Measurements from ENCODE around the gene LIX1L. TPM values are rescaled to one million over a fixed set of nuclear protein-coding genes. Genes with fewer than 3 reads are reported as not detected.
A peak's percentile ranks its signal among the peaks of the same experiment; 100 is the strongest.

LIX1L gene
- total and polyA plus RNA-seq, 2 donors (not counting 1 experiment from before 2014, with no cell fraction given), result 14.4 to 31.7 TPM

GRCh38 chr1:145997016-145997717 is 39.4 kb upstream of the LIX1L start:
- peaks cover 54% of the 10 kb centered on the region for H3K79me2 ChIP-seq (ENCODE audit: control insufficient read depth, insufficient read depth, low read length)

More at GRCh38 chr1:145997016-145997717, 39.4 kb upstream of the LIX1L start:
- peak overlapping the region; percentile 82 to 96 for H3K27ac ChIP-seq (ENCODE audit: low read length in 2 of 2)
- 0% methylated on average over 3 of the region's 12 CpGs for WGBS (ENCODE audit: insufficient coverage)
- H3K9me3 Mint-ChIP-seq (ENCODE audit: insufficient read depth), result no peaks in the 10 kb centered on the region
- no peak for TF ChIP-seq CTCF (IDR thresholded peaks at IDR 0.05)
- peak; percentile 75 for DNase-seq
- intact Hi-C loops (cut with micrococcal nuclease), result loop anchor here (1.0 to 5.0 kb wide), 4 partner anchors 10 to 140 kb away; partner anchors contain the start of genes PEX11B and PIAS3
- peaks cover 39% of the 10 kb centered on the region for H4K20me1 ChIP-seq (ENCODE audit: control insufficient read depth, insufficient read depth, low read length, poor library complexity, severe bottlenecking)
- no peaks in the 10 kb centered on the region for H3K9me3 ChIP-seq (ENCODE audit: control extremely low read depth in 1 of 3, control insufficient read depth in 2 of 3, insufficient read depth in 1 of 3, low read length in 2 of 3)
- H3K4me3 Mint-ChIP-seq, result peak overlapping the region; percentile 95
- H3K27me3 Mint-ChIP-seq, result no peaks in the 10 kb centered on the region
- H3K27ac Mint-ChIP-seq, result peak overlapping the region; percentile 100
- ChIA-PET POLR2A (interaction anchor here (1.0 to 12.1 kb wide), 6 partner anchors 10 to 78 kb away, joined by 4 to 131 read pairs (median 18); partner anchors contain the start of gene PEX11B), CTCF (interaction anchor here (0.6 to 14.8 kb wide), 8 partner anchors 8 to 152 kb away, joined by 3 to 207 read pairs (median 6); partner anchors contain the start of genes LIX1L, NUDT17 and RBM8A)
- peaks cover 54 to 65% of the 10 kb centered on the region in 2 donors for H3K4me1 ChIP-seq (ENCODE audit: control insufficient read depth in 2 of 2, insufficient read depth in 2 of 2, low read length in 2 of 2)
- H3K36me3 ChIP-seq (replicated peaks in 1 of 2; ENCODE audit: control extremely low read depth in 1 of 2, control insufficient read depth in 1 of 2, extremely low read depth in 1 of 2, insufficient read depth in 2 of 2, low read length in 1 of 2), result peaks cover 12 to 40% of the 10 kb centered on the region in 2 experiments
- no peaks in the 10 kb centered on the region for H3K27me3 ChIP-seq (replicated peaks in 1 of 4; ENCODE audit: control extremely low read depth in 1 of 4, control insufficient read depth in 3 of 4, insufficient read depth in 4 of 4, low read length in 3 of 4)
- H3K4me1 Mint-ChIP-seq, result peaks cover 73% of the 10 kb centered on the region
- H2AFZ ChIP-seq (ENCODE audit: insufficient read depth, low read depth, low read length, poor library complexity, severe bottlenecking), result peak overlapping the region; percentile 59
- H3K9ac ChIP-seq (ENCODE audit: low read length), result peak overlapping the region; percentile 81
- ATAC-seq (ENCODE audit: low read depth), result peak; percentile 60
- peak overlapping the region; percentile 81 to 100 (median 95) for H3K4me3 ChIP-seq (ENCODE audit: control extremely low read depth in 1 of 5, extremely low read depth in 1 of 5, insufficient read depth in 1 of 5, low read depth in 2 of 5, low read length in 4 of 5)
- H3K4me2 ChIP-seq (replicated peaks; ENCODE audit: low read depth, low read length, poor library complexity, severe bottlenecking), result peak overlapping the region; percentile 80
